ENCODE data around the gene PCDHGB7.

- TF ChIP-seq EZH2 (IDR thresholded peaks at IDR 0.05) (no peak), CTCF (IDR thresholded peaks at IDR 0.05) (no peak), EZH2phosphoT487 (IDR thresholded peaks at IDR 0.05) (no peak)
Measured at GRCh38 chr5:141388661-141389060, 28.8 kb upstream of the PCDHGB7 start.

Measured in neural progenitor cell (in vitro differentiated cells).